Measurements from ENCODE around the gene GALNT15. TPM values are rescaled to one million over a fixed set of nuclear protein-coding genes. Genes with fewer than 3 reads are reported as not detected.

GALNT15 gene
- total and polyA plus RNA-seq, 4 donors, result 2.8 to 9.7 (median 7.6) TPM

DNA sequence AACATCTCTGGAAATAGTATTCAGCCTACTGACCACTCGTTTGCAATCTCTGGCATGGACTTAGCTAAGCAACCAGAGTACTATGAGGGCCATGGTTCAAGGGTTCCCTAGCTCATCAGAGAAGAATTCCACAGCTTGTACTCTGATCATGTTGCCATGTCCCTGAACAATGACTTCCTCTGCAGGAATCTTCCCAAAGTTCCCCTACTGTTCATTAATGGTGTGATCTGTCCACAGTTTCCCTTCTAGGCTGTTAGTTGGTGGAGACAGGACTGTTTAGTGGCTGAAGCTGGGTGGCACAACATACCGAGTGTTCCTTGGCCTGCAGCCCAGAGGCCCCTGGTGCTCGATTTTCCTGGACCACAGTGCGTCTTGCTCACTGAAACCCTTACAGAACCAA is 44.4 kb upstream of the GALNT15 start:
- Histone ChIP-seq H3K27ac (ENCODE audit: low read depth in 1 of 2, low read length in 1 of 2) (no peak overlapping the region), H3K27me3 (ENCODE audit: control insufficient read depth in 3 of 3, insufficient read depth in 3 of 3, low read length in 2 of 3) (no peaks in the 10 kb centered on the region), H3K4me3 (no peak overlapping the region), H3K9me3 (ENCODE audit: control insufficient read depth in 4 of 4, insufficient read depth in 3 of 4, low read length in 3 of 4) (no peaks in the 10 kb centered on the region), H3K9ac (ENCODE audit: insufficient read depth in 1 of 2, low read length in 2 of 2) (no peak overlapping the region), H3K4me1 (ENCODE audit: control insufficient read depth in 5 of 5, insufficient read depth in 5 of 5, low read length in 5 of 5) (peaks cover 0 to 24% (median 5%) of the 10 kb centered on the region in 5 donors), H3K36me3 (ENCODE audit: control insufficient read depth in 4 of 4, insufficient read depth in 4 of 4, low read length in 4 of 4) (no peaks in the 10 kb centered on the region)
- 57 to 76% methylated on average over 4 of the region's 4 CpGs for WGBS, 2 donors
- ATAC-seq (ENCODE audit: insufficient read depth, low FRiP score), result no peak
- peak; percentile 28 to 33 (median 31) for DNase-seq
- TF ChIP-seq, protein P1, sequence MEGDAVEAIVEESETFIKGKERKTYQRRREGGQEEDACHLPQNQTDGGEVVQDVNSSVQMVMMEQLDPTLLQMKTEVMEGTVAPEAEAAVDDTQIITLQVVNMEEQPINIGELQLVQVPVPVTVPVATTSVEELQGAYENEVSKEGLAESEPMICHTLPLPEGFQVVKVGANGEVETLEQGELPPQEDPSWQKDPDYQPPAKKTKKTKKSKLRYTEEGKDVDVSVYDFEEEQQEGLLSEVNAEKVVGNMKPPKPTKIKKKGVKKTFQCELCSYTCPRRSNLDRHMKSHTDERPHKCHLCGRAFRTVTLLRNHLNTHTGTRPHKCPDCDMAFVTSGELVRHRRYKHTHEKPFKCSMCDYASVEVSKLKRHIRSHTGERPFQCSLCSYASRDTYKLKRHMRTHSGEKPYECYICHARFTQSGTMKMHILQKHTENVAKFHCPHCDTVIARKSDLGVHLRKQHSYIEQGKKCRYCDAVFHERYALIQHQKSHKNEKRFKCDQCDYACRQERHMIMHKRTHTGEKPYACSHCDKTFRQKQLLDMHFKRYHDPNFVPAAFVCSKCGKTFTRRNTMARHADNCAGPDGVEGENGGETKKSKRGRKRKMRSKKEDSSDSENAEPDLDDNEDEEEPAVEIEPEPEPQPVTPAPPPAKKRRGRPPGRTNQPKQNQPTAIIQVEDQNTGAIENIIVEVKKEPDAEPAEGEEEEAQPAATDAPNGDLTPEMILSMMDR (IDR thresholded peaks at IDR 0.05; ENCODE audit: control extremely low read depth, extremely low read depth), result no peak

DNA sequence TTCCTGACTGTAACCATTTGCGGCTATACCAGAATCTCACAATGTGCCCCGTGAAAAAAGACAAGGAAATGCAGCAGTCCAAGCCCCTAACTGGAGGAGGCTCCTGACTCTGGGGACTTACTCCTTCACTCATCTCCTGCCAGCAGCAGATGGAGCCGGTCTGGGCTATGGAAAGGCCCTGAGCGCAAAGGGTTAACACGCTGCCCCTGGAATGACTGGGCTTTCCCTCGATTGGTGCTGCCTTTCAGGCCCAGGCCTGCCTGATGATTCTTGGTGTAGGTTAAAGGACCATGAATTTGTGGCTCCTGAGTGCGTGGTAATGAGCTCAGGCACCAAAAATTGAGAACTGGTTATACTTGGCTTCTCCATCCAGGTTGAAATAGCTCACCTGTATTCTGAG is 42.3 kb upstream of the GALNT15 start:
- WGBS, 2 donors, result 82 to 86% methylated on average over 7 of the region's 7 CpGs
- H3K4me1 ChIP-seq (ENCODE audit: control insufficient read depth in 5 of 5, insufficient read depth in 5 of 5, low read length in 5 of 5), result peaks cover 0 to 24% (median 5%) of the 10 kb centered on the region in 5 donors
- H3K27me3 ChIP-seq (ENCODE audit: control insufficient read depth in 3 of 3, insufficient read depth in 3 of 3, low read length in 2 of 3), result no peaks in the 10 kb centered on the region
- TF ChIP-seq, protein P1 (IDR thresholded peaks at IDR 0.05; ENCODE audit: control extremely low read depth, extremely low read depth), result no peak
- no peak overlapping the region for H3K4me3 ChIP-seq
- H3K9me3 ChIP-seq (ENCODE audit: control insufficient read depth in 4 of 4, insufficient read depth in 3 of 4, low read length in 3 of 4), result peaks cover 0 to under 1% (median 0%) of the 10 kb centered on the region in 4 donors
- DNase-seq, result no peak
- no peak for ATAC-seq (ENCODE audit: insufficient read depth, low FRiP score)
- H3K27ac ChIP-seq (ENCODE audit: low read depth in 1 of 2, low read length in 1 of 2), result no peak overlapping the region
- no peak overlapping the region for H3K9ac ChIP-seq (ENCODE audit: insufficient read depth in 1 of 2, low read length in 2 of 2)
- no peaks in the 10 kb centered on the region for H3K36me3 ChIP-seq (ENCODE audit: control insufficient read depth in 4 of 4, insufficient read depth in 4 of 4, low read length in 4 of 4)

DNA sequence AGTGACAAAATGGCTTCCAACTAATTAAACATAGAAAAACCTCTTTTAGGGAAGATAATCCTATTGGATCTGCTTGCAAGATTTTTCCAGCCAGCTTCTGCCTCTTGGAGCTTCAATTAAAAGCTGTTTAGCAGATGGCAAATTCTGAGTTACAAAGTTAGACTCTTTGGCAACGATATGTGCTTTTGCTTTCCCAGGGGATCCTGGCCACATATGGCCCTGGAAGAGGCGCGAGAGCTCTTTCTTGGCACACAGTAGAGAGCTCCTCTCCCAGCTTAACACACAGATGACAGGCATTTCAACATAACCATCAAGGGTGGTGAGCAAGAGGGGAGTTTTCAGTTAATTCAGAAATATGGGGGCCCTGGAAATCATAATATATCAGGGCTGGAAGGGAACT is 41.6 kb upstream of the GALNT15 start:
- H3K4me1 ChIP-seq (ENCODE audit: control insufficient read depth in 5 of 5, insufficient read depth in 5 of 5, low read length in 5 of 5), result peaks cover 0 to 24% (median 3%) of the 10 kb centered on the region in 5 donors
- DNase-seq (peak; percentile 81 to 95 (median 94)), ATAC-seq (ENCODE audit: insufficient read depth, low FRiP score) (no peak)
- H3K4me3 ChIP-seq, result no peak overlapping the region
- peaks cover 0 to 3% (median 1%) of the 10 kb centered on the region in 4 donors for H3K9me3 ChIP-seq (ENCODE audit: control insufficient read depth in 4 of 4, insufficient read depth in 3 of 4, low read length in 3 of 4)
- no peak overlapping the region for H3K9ac ChIP-seq (ENCODE audit: insufficient read depth in 1 of 2, low read length in 2 of 2)
- TF ChIP-seq, protein P1 (IDR thresholded peaks at IDR 0.05; ENCODE audit: control extremely low read depth, extremely low read depth), result no peak
- H3K27ac ChIP-seq (ENCODE audit: low read depth in 1 of 2, low read length in 1 of 2), result no peak overlapping the region
- WGBS, 2 donors, result 75 to 87% methylated on average over 3 of the region's 3 CpGs
- H3K27me3 ChIP-seq (ENCODE audit: control insufficient read depth in 3 of 3, insufficient read depth in 3 of 3, low read length in 2 of 3), result no peaks in the 10 kb centered on the region
- H3K36me3 ChIP-seq (ENCODE audit: control insufficient read depth in 4 of 4, insufficient read depth in 4 of 4, low read length in 4 of 4), result no peaks in the 10 kb centered on the region

Data from lung (tissue), 12 donors.